Memory B cell (primary cell): ENCODE measurements around the gene HPCAL1.

Experiments used
- ATAC-seq: fragments of 150-1000 bp; cut with Tn5 transposase; 2 replicates; pipeline ENCODE4 v1.10.0; 2021; ENCODE audit warnings: low read depth, mild to moderate bottlenecking, moderate library complexity
- DNase-seq, 2 donors: peaks; one replicate each; pipeline ENCODE4 v3.0.0; 2022; ENCODE audit warnings: low spot score in 2 of 2
- H3K27ac Mint-ChIP-seq: one replicate; pipeline ENCODE4 v1.8.0; 2022; ENCODE audit warnings: mild to moderate bottlenecking, moderate library complexity, mixed read lengths
- H3K27me3 Mint-ChIP-seq: one replicate; pipeline ENCODE4 v1.8.0; 2022; ENCODE audit warnings: mixed read lengths
- H3K36me3 Mint-ChIP-seq: one replicate; pipeline ENCODE4 v1.8.0; 2022; ENCODE audit warnings: mild to moderate bottlenecking, mixed read lengths
- H3K4me1 Mint-ChIP-seq: one replicate; pipeline ENCODE4 v1.8.0; 2022; ENCODE audit warnings: mixed read lengths
- H3K4me3 Mint-ChIP-seq: one replicate; pipeline ENCODE4 v1.8.0; 2022; ENCODE audit warnings: mild to moderate bottlenecking, moderate library complexity, mixed read lengths
- H3K9me3 Mint-ChIP-seq: one replicate; pipeline ENCODE4 v1.8.0; 2022; ENCODE audit warnings: mixed read lengths

Gene HPCAL1

DNA sequence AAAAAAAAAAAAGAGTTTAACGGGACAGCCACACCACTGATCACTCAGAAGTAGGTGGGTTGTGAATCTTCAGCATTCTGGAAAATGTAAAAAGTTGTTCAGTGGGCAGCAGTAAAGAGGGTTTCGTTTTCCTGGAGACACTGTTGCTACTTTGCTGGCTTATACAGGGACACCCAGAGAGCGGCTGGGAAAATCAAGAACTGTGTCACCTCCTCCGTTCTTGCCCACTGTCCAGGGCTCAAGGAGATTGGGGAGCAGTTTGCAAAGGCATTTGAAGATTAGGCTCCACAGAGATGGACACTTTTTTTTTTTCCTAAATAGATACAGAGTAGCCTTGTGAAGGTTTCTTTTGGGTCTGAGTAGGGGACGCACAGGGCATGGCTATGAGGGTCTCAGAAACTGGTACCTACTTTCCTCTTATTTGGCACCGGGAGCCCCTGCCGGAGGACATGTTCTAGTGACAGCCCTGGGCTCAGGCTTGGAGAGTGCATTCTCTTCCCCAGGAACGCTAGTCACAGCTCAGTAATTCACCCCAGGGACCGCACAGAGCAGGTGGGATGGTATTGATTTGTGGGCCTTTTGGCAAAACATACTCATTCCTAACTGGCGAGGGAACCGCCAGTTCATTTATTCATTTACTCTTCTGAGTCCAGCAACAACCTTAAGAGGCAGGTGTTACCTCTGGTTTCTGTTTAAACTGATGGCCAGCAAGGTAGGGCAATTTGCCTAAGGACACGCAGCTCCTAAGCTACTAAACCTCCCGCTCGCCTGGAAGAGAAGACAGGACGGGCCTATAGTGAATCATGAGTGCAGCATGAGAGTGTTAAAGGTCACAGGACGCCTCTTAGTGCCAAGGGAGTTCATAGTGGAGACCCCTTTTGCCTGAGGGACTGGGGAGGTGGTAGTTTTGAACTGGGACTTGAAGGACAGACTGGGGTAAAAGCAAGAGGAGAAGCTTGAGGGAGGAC, 53.1 kb downstream of the HPCAL1 start:
- Mint-ChIP-seq H3K4me3 (no peak overlapping the region), H3K9me3 (no peaks in the 10 kb centered on the region), H3K4me1 (peaks cover 39% of the 10 kb centered on the region), H3K27me3 (no peaks in the 10 kb centered on the region), H3K27ac (peak overlapping the region; percentile 67), H3K36me3 (peaks cover 19% of the 10 kb centered on the region)
- DNase-seq (no peak), ATAC-seq (no peak)

- Mint-ChIP-seq H3K36me3 (peaks cover 17% of the 10 kb centered on the region), H3K27me3 (no peaks in the 10 kb centered on the region), H3K27ac (no peak overlapping the region), H3K4me3 (no peak overlapping the region), H3K4me1 (peaks cover 35% of the 10 kb centered on the region), H3K9me3 (no peaks in the 10 kb centered on the region)
- no peak for DNase-seq
- no peak for ATAC-seq
Measured at GRCh38 chr2:10356439-10356811, 53.7 kb downstream of the HPCAL1 start.

DNA sequence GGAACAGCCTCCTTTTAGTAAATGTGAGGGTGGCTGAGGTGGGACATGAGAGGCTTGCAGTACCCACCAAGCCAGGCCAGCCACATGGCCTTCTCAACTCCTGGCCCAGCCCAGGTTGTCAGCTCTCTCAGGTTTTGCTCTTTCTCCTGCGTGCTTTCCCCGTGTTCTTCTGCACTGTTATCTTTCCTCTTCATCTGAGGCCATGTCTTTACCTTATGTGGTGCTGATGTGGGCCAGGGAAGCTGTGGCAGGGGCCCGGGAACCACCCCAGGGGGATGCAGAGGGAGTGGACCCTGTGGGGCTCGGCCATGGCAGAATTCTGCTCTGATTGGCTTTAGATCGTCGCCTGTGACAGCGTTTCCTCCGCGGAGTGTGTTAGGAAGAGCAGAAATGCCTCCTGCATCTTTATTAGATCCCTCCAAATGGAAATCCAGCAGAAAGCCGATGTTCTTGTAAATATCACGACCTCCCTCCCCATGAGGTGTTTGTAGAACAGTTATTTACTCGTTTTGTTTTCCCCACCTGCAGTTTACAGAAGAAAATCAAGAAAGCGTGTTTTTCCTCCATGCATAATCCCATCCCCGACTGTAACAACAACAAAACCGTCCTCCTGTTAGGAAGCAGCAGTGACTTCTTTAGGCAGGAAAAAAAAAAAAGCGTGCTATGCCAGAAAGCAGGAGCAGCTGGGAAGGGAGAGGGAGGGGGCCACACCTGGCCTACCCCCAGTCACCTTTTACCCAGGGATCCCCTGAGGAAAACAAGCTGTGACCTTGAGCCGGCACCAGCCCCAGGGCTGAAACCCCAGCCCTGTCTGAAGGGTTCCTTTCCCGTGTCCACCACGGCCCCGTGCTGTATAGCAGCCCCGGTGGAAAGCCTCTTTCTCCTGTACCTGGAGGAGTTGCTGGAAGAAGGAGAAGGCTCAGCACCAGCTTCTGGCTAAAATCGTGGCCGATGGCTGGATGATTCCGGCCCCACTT, 54.8 kb downstream of the HPCAL1 start:
- Mint-ChIP-seq H3K4me3 (no peak overlapping the region), H3K36me3 (peaks cover 17% of the 10 kb centered on the region), H3K27me3 (no peaks in the 10 kb centered on the region), H3K27ac (no peak overlapping the region), H3K4me1 (peaks cover 33% of the 10 kb centered on the region), H3K9me3 (no peaks in the 10 kb centered on the region)
- no peak for DNase-seq
- no peak for ATAC-seq

GRCh38 chr2:10359246-10359645, 56.5 kb downstream of the HPCAL1 start:
- peaks cover 29% of the 10 kb centered on the region for H3K4me1 Mint-ChIP-seq
- peaks cover 14% of the 10 kb centered on the region for H3K36me3 Mint-ChIP-seq
- no peak overlapping the region for H3K27ac Mint-ChIP-seq
- no peak overlapping the region for H3K4me3 Mint-ChIP-seq
- no peaks in the 10 kb centered on the region for H3K9me3 Mint-ChIP-seq
- ATAC-seq: no peak
- no peaks in the 10 kb centered on the region for H3K27me3 Mint-ChIP-seq
- no peak for DNase-seq

DNA sequence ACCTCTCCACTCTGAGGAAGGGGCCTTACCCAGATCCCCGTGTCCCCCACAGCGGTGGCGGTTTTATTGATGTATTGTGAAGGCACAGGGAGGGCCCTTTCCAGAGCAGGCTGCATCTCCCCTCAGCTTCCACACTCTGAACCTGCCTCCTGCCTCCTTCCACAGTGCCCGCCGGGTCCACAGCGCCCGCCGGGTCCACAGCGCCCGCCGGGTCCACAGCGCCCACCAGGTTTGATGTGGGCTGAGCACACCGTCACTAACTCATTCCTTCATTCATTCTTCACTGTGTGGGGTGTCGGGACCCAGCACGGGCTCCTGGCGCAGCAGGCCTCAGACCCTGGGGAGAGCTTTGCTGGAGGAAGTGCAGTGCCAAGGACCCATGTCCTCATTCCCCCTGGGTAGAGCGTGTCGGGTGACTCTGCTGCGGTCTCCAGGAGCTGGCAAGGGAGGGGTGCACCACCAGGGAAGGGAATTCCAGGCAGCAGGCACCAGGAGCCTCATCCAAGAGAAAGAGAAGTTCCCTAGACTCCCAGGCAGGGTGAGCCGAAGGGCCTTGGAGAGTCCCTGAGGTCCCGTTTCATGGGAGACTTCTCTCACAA, 57.1 kb downstream of the HPCAL1 start:
- no peaks in the 10 kb centered on the region for H3K9me3 Mint-ChIP-seq
- peaks cover 11% of the 10 kb centered on the region for H3K36me3 Mint-ChIP-seq
- H3K4me1 Mint-ChIP-seq: peaks cover 28% of the 10 kb centered on the region
- DNase-seq (no peak), ATAC-seq (no peak)
- H3K4me3 Mint-ChIP-seq: no peak overlapping the region
- H3K27me3 Mint-ChIP-seq: no peaks in the 10 kb centered on the region
- peak overlapping the region; percentile 71 for H3K27ac Mint-ChIP-seq

DNA sequence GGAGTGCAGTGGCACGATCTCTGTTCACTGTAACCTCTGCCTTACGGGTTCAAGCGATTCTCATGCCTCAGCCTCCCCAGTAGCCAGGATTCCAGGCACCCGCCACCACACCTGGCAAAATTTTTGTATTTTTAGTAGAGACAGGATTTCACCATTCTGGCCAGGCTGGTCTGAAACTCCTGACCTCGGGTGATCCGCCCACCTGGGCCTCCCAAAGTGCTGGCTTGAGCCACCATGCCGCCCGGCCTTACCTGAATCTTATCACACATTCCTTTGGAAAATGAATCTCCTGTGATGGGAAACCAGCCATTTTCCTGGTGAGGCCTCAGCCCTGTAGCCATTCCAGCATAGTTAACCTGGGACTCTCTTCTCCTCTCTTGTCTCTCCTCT, 57.8 kb downstream of the HPCAL1 start:
- Mint-ChIP-seq H3K4me1 (peaks cover 27% of the 10 kb centered on the region), H3K27me3 (no peaks in the 10 kb centered on the region), H3K36me3 (peaks cover 10% of the 10 kb centered on the region), H3K4me3 (no peak overlapping the region), H3K9me3 (no peaks in the 10 kb centered on the region), H3K27ac (peak overlapping the region; percentile 21)
- no peak for DNase-seq
- no peak for ATAC-seq

DNA sequence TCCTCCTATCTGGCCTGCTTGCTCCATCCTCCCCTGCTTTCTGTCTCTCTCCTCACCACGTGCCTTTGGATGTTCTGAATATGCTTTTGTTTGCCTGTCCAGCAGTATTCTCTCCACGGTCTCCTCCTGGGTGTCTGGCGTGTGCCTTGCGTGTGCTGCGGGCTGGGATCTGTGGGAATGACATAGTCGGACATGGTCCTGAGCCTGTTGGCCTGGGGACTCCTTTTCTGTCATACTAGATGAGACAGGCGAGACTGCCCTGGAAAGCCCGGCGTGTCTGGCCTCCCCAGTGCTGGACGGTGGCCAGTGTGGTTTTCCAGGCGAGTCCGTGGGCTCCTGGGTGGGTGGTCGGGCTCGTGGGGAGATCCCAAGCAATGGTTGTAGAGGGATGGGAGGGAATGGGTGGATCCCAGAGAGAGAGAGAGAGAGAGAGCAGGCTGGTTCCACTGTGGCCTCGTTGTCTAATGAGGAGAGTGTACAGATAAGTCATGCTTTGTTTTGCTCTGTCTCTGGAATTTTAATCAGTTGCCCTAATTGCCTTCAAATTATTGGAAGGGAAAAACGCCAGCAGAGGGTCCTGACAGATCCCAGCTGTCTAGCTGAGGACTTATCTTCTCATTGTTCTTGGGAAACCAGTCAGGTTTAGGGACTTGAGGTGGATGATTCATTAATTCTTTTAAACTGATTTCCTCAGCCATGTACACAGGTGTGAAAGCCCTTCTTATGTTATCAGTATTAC, 58.3 kb downstream of the HPCAL1 start:
- Mint-ChIP-seq H3K36me3 (peaks cover 10% of the 10 kb centered on the region), H3K4me1 (peaks cover 25% of the 10 kb centered on the region), H3K9me3 (no peaks in the 10 kb centered on the region), H3K4me3 (no peak overlapping the region), H3K27me3 (no peaks in the 10 kb centered on the region), H3K27ac (peak overlapping the region; percentile 21)
- DNase-seq (no peak), ATAC-seq (no peak)

DNA sequence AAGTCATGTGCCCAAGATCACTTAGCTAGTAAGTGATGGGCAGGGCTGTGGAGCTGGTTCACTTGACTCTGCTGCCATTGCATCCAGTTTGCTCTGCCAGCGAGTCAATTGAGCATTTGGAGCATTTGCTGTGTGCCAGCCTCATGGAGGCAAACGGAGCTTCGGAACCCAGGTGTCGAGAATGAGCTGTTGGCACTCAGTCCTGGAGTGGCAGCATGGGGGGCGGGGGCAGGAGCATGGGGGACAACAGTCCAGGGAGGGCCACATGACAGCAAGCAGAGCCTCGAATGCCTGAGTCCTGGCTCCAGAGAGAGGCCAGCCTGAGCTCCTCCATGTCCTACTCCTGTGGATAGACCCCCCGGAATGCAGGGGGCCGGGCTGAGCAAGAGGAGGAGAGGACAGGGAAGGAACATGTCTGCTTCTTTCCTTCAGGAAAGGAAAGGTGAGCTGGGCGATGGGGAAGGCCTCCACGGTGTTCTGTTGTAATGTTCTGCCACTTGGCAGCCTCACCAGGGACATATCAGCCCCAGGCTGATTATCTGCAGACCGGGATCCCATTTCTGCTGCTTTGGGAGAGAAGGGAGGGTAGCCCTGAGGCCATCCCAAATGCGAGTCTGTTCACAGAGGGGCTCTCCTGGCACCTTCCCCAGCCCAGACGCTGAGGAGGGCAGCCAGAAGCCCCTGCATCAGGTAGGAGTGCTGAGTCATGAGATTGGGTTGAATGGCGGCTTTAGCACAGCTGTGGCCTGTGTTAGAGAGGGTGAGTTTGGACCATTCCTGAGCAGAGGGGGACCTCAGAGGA, 59.6 kb downstream of the HPCAL1 start:
- DNase-seq (no peak), ATAC-seq (no peak)
- Mint-ChIP-seq H3K4me3 (no peak overlapping the region), H3K9me3 (no peaks in the 10 kb centered on the region), H3K36me3 (peaks cover 10% of the 10 kb centered on the region), H3K27me3 (no peaks in the 10 kb centered on the region), H3K4me1 (peaks cover 27% of the 10 kb centered on the region), H3K27ac (no peak overlapping the region)

DNA sequence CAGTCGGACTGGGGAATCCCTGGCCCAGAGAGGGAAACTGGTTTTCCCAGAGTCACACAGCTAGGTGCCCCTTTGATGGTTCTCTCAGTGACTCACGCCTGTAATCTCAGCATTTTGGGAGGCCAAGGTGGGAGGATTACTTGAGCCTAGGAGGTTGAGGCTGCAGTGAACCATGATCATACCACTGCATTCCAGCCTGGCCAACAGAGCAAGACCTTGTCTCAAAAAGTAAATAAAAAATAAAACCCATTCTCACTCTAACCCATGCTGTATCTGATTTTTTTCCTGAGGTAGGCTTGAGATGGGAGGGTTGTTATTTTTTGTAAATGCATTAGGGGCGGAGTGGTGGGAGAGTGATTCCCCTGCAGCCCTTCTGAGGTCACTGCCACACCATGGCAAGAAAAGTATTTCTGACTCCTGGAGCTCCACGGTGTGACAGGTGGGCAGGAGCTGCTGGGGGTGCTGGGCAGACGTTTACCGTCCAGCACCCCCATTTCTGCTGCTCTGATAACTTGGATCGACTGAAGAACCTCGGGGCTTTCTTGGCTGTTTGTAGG, 60.3 kb downstream of the HPCAL1 start:
- DNase-seq: no peak
- H3K27me3 Mint-ChIP-seq: no peaks in the 10 kb centered on the region
- H3K4me1 Mint-ChIP-seq: peaks cover 32% of the 10 kb centered on the region

DNA sequence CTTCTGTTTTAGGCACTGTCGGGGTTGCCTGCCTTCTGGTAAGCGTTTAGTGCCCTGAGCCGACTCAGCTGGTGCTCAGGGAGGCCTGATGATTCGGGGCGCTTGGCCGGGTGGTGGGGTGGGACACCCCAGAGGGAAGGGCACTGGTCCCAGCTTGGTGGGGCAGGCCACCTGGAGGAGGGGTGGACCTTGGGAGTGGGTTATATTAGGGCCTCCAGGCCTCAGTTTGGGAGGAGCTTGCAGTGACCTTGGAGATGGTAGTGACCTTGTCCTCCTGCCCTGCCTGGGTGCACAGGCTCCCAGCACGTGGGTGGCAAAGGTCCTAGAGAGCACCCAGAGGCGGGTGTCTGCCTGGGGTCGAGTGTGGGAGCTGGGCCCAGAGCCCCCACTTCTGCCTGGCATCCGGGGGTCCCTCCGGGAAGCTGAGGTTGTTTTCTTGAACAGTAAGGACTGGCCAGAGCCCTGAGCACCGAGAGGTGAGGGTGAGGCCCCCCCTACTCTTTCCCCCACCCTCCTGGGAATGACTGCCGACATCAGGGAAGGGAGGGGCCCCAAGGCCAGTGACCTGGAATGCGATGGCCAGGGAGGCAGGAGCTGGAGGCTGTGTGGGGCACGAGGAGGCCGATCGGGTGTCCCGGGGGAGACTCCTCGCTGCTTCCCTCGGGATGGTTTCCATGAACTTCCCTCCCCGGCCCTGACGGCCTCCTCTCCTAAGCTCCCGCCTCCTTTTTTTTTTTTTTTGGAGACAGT, 61.3 kb downstream of the HPCAL1 start:
- peaks cover 10% of the 10 kb centered on the region for H3K36me3 Mint-ChIP-seq
- no peak for DNase-seq
- no peaks in the 10 kb centered on the region for H3K27me3 Mint-ChIP-seq
- H3K9me3 Mint-ChIP-seq: no peaks in the 10 kb centered on the region
- H3K4me1 Mint-ChIP-seq: peaks cover 32% of the 10 kb centered on the region
- H3K4me3 Mint-ChIP-seq: no peak overlapping the region
- no peak for ATAC-seq
- H3K27ac Mint-ChIP-seq: no peak overlapping the region

More for the DNA sequence above, 60.3 kb downstream of the HPCAL1 start:
- peaks cover 12% of the 10 kb centered on the region for H3K36me3 Mint-ChIP-seq
- no peak for ATAC-seq
- H3K9me3 Mint-ChIP-seq: no peaks in the 10 kb centered on the region
- H3K27ac Mint-ChIP-seq: no peak overlapping the region
- no peak overlapping the region for H3K4me3 Mint-ChIP-seq

GRCh38 chr2:10365412-10365811, 62.7 kb downstream of the HPCAL1 start:
- no peaks in the 10 kb centered on the region for H3K27me3 Mint-ChIP-seq
- peaks cover 39% of the 10 kb centered on the region for H3K4me1 Mint-ChIP-seq
- peaks cover 7% of the 10 kb centered on the region for H3K36me3 Mint-ChIP-seq

More at GRCh38 chr2:10365412-10365811, 62.7 kb downstream of the HPCAL1 start:
- DNase-seq (no peak), ATAC-seq (no peak)
- Mint-ChIP-seq H3K4me3 (no peak overlapping the region), H3K9me3 (no peaks in the 10 kb centered on the region), H3K27ac (no peak overlapping the region)
